Esophagus muscularis mucosa (tissue), 4 donors: ENCODE measurements around the gene CASP9.

ENCODE experiments used
- EP300 ChIP-seq: sonication (generic); formaldehyde crosslinking; IDR thresholded peaks from one replicate; pipeline ENCODE4 v1.6.1; 2017; ENCODE audit warnings: antibody characterized with exemption
- POLR2A ChIP-seq: fragments of 450-650 bp; IDR thresholded peaks from one replicate; pipeline ENCODE4 v1.6.1; 2017; ENCODE audit warnings: antibody characterized with exemption, moderate library complexity, mild to moderate bottlenecking, low read depth
- POLR2AphosphoS5 ChIP-seq, 2 donors: sonication (generic); formaldehyde crosslinking; IDR thresholded peaks; one replicate each; pipeline ENCODE4 v1.6.1; 2017; ENCODE audit warnings: antibody characterized with exemption in 2 of 2
- TF ChIP-seq, protein P1 (sequence below), 3 experiments: fragments of 200-600 bp in 2 of 3; fragments of 450-650 bp in 1 of 3; sonication (generic) in 2 of 3; IDR thresholded peaks; one replicate each; pipeline ENCODE4 v1.5.1; 2017 to 2019; ENCODE audit warnings: antibody characterized with exemption in 3 of 3, mild to moderate bottlenecking in 2 of 3, moderate library complexity in 1 of 3

DNA sequence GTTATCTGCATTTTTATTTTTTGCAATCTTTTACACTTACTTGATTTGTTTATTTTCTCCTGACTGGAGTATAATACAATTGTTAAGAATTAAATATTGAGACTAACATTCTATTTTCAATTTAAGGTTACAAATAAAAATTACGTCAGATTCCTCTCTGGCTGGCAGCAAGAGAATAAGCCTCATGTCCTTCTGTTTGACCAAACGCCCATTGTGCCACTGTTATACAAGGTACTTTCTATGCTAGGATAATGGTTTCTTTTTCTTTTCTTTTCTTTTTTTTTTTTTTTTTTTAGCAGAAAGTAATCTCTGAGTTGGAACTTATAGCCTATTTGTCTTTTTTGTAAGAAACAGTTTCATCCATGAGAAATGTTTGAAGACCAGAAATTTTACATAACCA lies 22.6 kb upstream of the CASP9 start:
- TF ChIP-seq, protein P1, sequence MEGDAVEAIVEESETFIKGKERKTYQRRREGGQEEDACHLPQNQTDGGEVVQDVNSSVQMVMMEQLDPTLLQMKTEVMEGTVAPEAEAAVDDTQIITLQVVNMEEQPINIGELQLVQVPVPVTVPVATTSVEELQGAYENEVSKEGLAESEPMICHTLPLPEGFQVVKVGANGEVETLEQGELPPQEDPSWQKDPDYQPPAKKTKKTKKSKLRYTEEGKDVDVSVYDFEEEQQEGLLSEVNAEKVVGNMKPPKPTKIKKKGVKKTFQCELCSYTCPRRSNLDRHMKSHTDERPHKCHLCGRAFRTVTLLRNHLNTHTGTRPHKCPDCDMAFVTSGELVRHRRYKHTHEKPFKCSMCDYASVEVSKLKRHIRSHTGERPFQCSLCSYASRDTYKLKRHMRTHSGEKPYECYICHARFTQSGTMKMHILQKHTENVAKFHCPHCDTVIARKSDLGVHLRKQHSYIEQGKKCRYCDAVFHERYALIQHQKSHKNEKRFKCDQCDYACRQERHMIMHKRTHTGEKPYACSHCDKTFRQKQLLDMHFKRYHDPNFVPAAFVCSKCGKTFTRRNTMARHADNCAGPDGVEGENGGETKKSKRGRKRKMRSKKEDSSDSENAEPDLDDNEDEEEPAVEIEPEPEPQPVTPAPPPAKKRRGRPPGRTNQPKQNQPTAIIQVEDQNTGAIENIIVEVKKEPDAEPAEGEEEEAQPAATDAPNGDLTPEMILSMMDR (IDR thresholded peaks at IDR 0.05), result no peak
- TF ChIP-seq EP300, result no peak
- no peak for TF ChIP-seq POLR2A
- no peak for TF ChIP-seq POLR2AphosphoS5 (IDR thresholded peaks at IDR 0.05)
